NCI-H1092 treated with DMSO at 0.1 percent for 48 hours (cell line): ENCODE measurements around the gene S100PBP.
A peak's percentile ranks its signal among the peaks of the same experiment; 100 is the strongest.

Experiments used
- DNase-seq: peaks from one replicate; lab custom pipeline; 2025; lab: John Stamatoyannopoulos, UW

S100PBP gene

GRCh38 chr1:32817159-32817814 lies at the start of gene S100PBP, which contains the start of gene YARS1:
TSS of gene S100PBP (plus strand) at chr1:32817653. CDS start at chr1:32826100, 8,447 bp downstream.
TSS of gene YARS1 (minus strand) at chr1:32817358. CDS start at chr1:32817244, 114 bp downstream.
- peak; percentile 99 for DNase-seq

GRCh38 chr1:32768110-32768850 lies 49.2 kb upstream of the S100PBP start:
- DNase-seq: no peak

- DNase-seq: no peak
These were observed 47.8 kb upstream of the S100PBP start for GRCh38 chr1:32769524-32770220.

GRCh38 chr1:32770221-32770731 lies 47.2 kb upstream of the S100PBP start:
- DNase-seq: no peak

- no peak for DNase-seq
These were observed 46.5 kb upstream of the S100PBP start for GRCh38 chr1:32770741-32771548.

- DNase-seq: no peak
These were observed 45.7 kb upstream of the S100PBP start for GRCh38 chr1:32771561-32772280.

- no peak for DNase-seq
These were observed 45.0 kb upstream of the S100PBP start for GRCh38 chr1:32772281-32773017.

GRCh38 chr1:32773018-32773763 lies 44.3 kb upstream of the S100PBP start:
- DNase-seq: peak; percentile 72

- no peak for DNase-seq
These were observed 43.5 kb upstream of the S100PBP start for GRCh38 chr1:32773764-32774463.

GRCh38 chr1:32774464-32774808 lies 43.0 kb upstream of the S100PBP start:
- DNase-seq: no peak

- no peak for DNase-seq
These were observed 42.4 kb upstream of the S100PBP start for GRCh38 chr1:32774950-32775634.

GRCh38 chr1:32775640-32776337 lies 41.7 kb upstream of the S100PBP start:
- no peak for DNase-seq

GRCh38 chr1:32779242-32779641 lies 38.2 kb upstream of the S100PBP start:
- no peak for DNase-seq

- no peak for DNase-seq
These were observed 37.4 kb upstream of the S100PBP start for GRCh38 chr1:32780005-32780404.

- DNase-seq: no peak
These were observed 36.7 kb upstream of the S100PBP start for GRCh38 chr1:32780628-32781234.

- DNase-seq: no peak
These were observed 35.4 kb upstream of the S100PBP start for GRCh38 chr1:32782086-32782485.

- DNase-seq: no peak
These were observed 33.6 kb upstream of the S100PBP start for GRCh38 chr1:32783851-32784250.
